B cell (primary cell): ENCODE data around the gene AMACR. TPM values are rescaled to one million over a fixed set of nuclear protein-coding genes. Genes with fewer than 3 reads are reported as not detected.

Source experiments
- ATAC-seq: fragments of 200-7000 bp; cut with Tn5 transposase; one replicate; pipeline ENCODE4 v1.10.0; 2021; ENCODE audit warnings: low read depth, mild to moderate bottlenecking, moderate number of reproducible peaks, moderate library complexity
- CTCF ChIA-PET: fragments of 350-600 bp; sonication (Branson Sonifier 250); formaldehyde crosslinking; loops from one replicate; lab custom pipeline; 2021; ENCODE audit warnings: antibody characterized with exemption, inconsistent platforms; lab: Charles Lee
- POLR2A ChIA-PET: fragments of 350-600 bp; sonication (Branson Sonifier 250); formaldehyde crosslinking; loops from one replicate; lab custom pipeline; 2021; ENCODE audit warnings: antibody characterized with exemption; lab: Charles Lee
- DNase-seq: peaks from one replicate; pipeline ENCODE4 v3.0.0; 2013
- H2AFZ ChIP-seq: 2 replicates; pipeline ENCODE4 v1.6.1; 2012; ENCODE audit warnings: mild to moderate bottlenecking, low read depth, low read length; ENCODE audit not compliant: insufficient read depth, poor library complexity, severe bottlenecking
- H3K27ac ChIP-seq, 2 donors: 1 replicate in 1 of 2; 2 replicates in 1 of 2; pipeline ENCODE4 v1.5.1; 2012 to 2013; ENCODE audit warnings: low read length in 2 of 2, mild to moderate bottlenecking in 2 of 2, moderate library complexity in 1 of 2
- H3K27me3 ChIP-seq, 4 experiments: fragments of 200-600 bp in 1 of 4; sonication (generic) in 1 of 4; replicated peaks in 1 of 4; 1 replicate in 2 of 4; 2 replicates in 2 of 4; pipeline versions ENCODE4 v1.6.1 to v1.7.0; 2013 to 2016; ENCODE audit warnings: low read length in 3 of 4, mild to moderate bottlenecking in 2 of 4, mixed read lengths in 1 of 4, moderate library complexity in 1 of 4; ENCODE audit not compliant: insufficient read depth in 4 of 4, control insufficient read depth in 3 of 4; ENCODE audit errors: control extremely low read depth in 1 of 4
- H3K36me3 ChIP-seq, 2 experiments: replicated peaks in 1 of 2; 1 replicate in 1 of 2; 2 replicates in 1 of 2; pipeline versions ENCODE4 v1.6.1 to v1.7.1; 2013; ENCODE audit warnings: low read length in 1 of 2; ENCODE audit not compliant: insufficient read depth in 2 of 2, control insufficient read depth in 1 of 2; ENCODE audit errors: control extremely low read depth in 1 of 2, extremely low read depth in 1 of 2
- H3K4me1 ChIP-seq, 2 donors: fragments of 200-600 bp in 1 of 2; sonication (generic) in 1 of 2; 1 replicate in 1 of 2; 2 replicates in 1 of 2; pipeline versions ENCODE4 v1.5.1 to v1.6.1; 2013 to 2017; ENCODE audit warnings: low read length in 2 of 2; ENCODE audit not compliant: control insufficient read depth in 2 of 2, insufficient read depth in 2 of 2
- H3K4me2 ChIP-seq: replicated peaks from 2 replicates; pipeline ENCODE3; 2012; ENCODE audit warnings: mild to moderate bottlenecking, low read depth, low read length; ENCODE audit not compliant: poor library complexity, severe bottlenecking
- H3K4me3 ChIP-seq, 5 experiments: fragments of 200-600 bp in 1 of 5; sonication (generic) in 1 of 5; 1 replicate in 3 of 5; 2 replicates in 2 of 5; pipeline versions ENCODE4 v1.5.1 to v1.7.0; 2011 to 2016; ENCODE audit warnings: low read length in 4 of 5, mild to moderate bottlenecking in 4 of 5, low read depth in 2 of 5, control low read depth in 1 of 5, moderate library complexity in 1 of 5; ENCODE audit not compliant: insufficient read depth in 1 of 5; ENCODE audit errors: control extremely low read depth in 1 of 5, extremely low read depth in 1 of 5
- H3K79me2 ChIP-seq: fragments of 200-600 bp; sonication (generic); one replicate; pipeline ENCODE4 v1.6.0; 2016; ENCODE audit warnings: low read length; ENCODE audit not compliant: control insufficient read depth, insufficient read depth
- H3K9ac ChIP-seq: fragments of 200-600 bp; sonication (generic); 2 replicates; pipeline ENCODE4 v1.6.1; 2017; ENCODE audit warnings: mild to moderate bottlenecking, low read length, moderate library complexity
- H3K9me3 ChIP-seq, 3 donors: one replicate each; pipeline versions ENCODE4 v1.6.1 to v1.7.1; 2013; ENCODE audit warnings: low read length in 2 of 3; ENCODE audit not compliant: control insufficient read depth in 2 of 3, insufficient read depth in 1 of 3; ENCODE audit errors: control extremely low read depth in 1 of 3
- H4K20me1 ChIP-seq: 2 replicates; pipeline ENCODE4 v1.6.0; 2012; ENCODE audit warnings: mild to moderate bottlenecking, low read length; ENCODE audit not compliant: insufficient read depth, control insufficient read depth, poor library complexity, severe bottlenecking
- H3K27ac Mint-ChIP-seq: one replicate; pipeline ENCODE4 v1.8.0; 2021; ENCODE audit warnings: mixed read lengths
- H3K27me3 Mint-ChIP-seq: one replicate; pipeline ENCODE4 v1.8.0; 2021; ENCODE audit warnings: mixed read lengths
- H3K4me1 Mint-ChIP-seq: one replicate; pipeline ENCODE4 v1.8.0; 2021; ENCODE audit warnings: mixed read lengths
- H3K4me3 Mint-ChIP-seq: one replicate; pipeline ENCODE4 v1.8.0; 2021; ENCODE audit warnings: mixed read lengths
- H3K9me3 Mint-ChIP-seq: one replicate; pipeline ENCODE4 v1.8.0; 2022; ENCODE audit warnings: mixed read lengths; ENCODE audit not compliant: insufficient read depth
- EZH2 ChIP-seq: IDR thresholded peaks from 2 replicates; pipeline ENCODE4 v1.6.1; 2012; ENCODE audit warnings: borderline replicate concordance, low read depth, mild to moderate bottlenecking, moderate library complexity, low read length; ENCODE audit not compliant: insufficient read depth, poor library complexity, severe bottlenecking
- WGBS: methylation state at CpG from one replicate; pipeline ENCODE4 v1.1.5; 2013; ENCODE audit warnings: missing lambda C conversion rate; ENCODE audit not compliant: insufficient coverage; 5-methylcytosine and 5-hydroxymethylcytosine counted together
- intact Hi-C: fragments of 100-400 bp; cut with micrococcal nuclease; formaldehyde crosslinking; loops from one replicate; pipeline ENCODE4 v1.10.0; 2022
- polyA plus RNA-seq: library from polyadenylated mRNA; depleted of rRNA; stranded (reverse); fragments of >200 nt; gene quantifications from 2 replicates; pipeline ENCODE4 v1.2.3, GENCODE V29; 2012
- total RNA-seq, 2 donors: library from RNA; stranded (reverse); fragments of 120-200 nt in 1 of 2; gene quantifications; 1 replicate in 1 of 2; 2 replicates in 1 of 2; pipeline versions ENCODE4 v1.2.3 to v1.2.4, GENCODE V29; 2013 to 2022
- TF ChIP-seq, protein P1 (sequence below): fragments of 200-600 bp; IDR thresholded peaks from one replicate; pipeline ENCODE4 v1.8.0; 2022; ENCODE audit warnings: antibody characterized with exemption, mild to moderate bottlenecking

The AMACR gene
- total and polyA plus RNA-seq, 2 donors (not counting 1 experiment from before 2014, with no cell fraction given) = 2.6 to 5.8 TPM

- H3K9me3 ChIP-seq = no peaks in the 10 kb centered on the region
- Mint-ChIP-seq H3K27me3 (no peaks in the 10 kb centered on the region), H3K4me1 (no peaks in the 10 kb centered on the region), H3K27ac (no peak overlapping the region), H3K4me3 (no peak overlapping the region), H3K9me3 (no peaks in the 10 kb centered on the region)
- no peak overlapping the region for H3K9ac ChIP-seq
- TF ChIP-seq, protein P1, sequence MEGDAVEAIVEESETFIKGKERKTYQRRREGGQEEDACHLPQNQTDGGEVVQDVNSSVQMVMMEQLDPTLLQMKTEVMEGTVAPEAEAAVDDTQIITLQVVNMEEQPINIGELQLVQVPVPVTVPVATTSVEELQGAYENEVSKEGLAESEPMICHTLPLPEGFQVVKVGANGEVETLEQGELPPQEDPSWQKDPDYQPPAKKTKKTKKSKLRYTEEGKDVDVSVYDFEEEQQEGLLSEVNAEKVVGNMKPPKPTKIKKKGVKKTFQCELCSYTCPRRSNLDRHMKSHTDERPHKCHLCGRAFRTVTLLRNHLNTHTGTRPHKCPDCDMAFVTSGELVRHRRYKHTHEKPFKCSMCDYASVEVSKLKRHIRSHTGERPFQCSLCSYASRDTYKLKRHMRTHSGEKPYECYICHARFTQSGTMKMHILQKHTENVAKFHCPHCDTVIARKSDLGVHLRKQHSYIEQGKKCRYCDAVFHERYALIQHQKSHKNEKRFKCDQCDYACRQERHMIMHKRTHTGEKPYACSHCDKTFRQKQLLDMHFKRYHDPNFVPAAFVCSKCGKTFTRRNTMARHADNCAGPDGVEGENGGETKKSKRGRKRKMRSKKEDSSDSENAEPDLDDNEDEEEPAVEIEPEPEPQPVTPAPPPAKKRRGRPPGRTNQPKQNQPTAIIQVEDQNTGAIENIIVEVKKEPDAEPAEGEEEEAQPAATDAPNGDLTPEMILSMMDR = no peak
- TF ChIP-seq EZH2 = no peak
- H3K4me3 ChIP-seq = no peak overlapping the region
- 93% methylated on average over 3 of the region's 4 CpGs for WGBS
- H2AFZ ChIP-seq = no peak overlapping the region
- no peaks in the 10 kb centered on the region for H3K4me1 ChIP-seq
- ATAC-seq (no peak), DNase-seq (no peak)
- H3K36me3 ChIP-seq = peaks cover 0 to 18% of the 10 kb centered on the region in 2 experiments
- no peak overlapping the region for H3K27ac ChIP-seq
- H3K79me2 ChIP-seq = no peaks in the 10 kb centered on the region
- intact Hi-C loops = no loop called here
- H3K27me3 ChIP-seq = no peaks in the 10 kb centered on the region
- no peak overlapping the region for H3K4me2 ChIP-seq
- ChIA-PET CTCF (no interaction called here), POLR2A (no interaction called here)
- no peaks in the 10 kb centered on the region for H4K20me1 ChIP-seq
Measured at GRCh38 chr5:34034534-34035327, 26.9 kb upstream of the AMACR start.

DNA sequence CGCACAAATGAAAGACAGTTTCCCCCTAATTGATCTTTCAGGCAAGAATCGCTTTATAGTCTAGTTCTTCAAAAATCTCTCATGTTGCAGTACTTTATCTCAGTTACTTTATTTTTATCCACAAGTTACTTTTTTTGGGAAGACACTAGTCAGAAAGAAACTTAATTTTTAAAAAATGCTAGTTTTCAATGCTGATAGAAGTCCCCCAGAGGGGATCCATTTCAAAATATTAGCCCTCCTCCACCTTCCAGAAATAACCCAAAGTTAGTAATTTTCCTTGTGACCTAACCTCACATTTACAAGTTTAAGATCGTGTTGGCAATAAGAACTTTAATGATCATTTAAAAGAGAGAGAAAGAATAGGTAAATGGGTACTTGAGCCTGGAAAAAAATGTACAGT, 24.1 kb upstream of the AMACR start:
- no peaks in the 10 kb centered on the region for H3K79me2 ChIP-seq
- Mint-ChIP-seq H3K9me3 (no peaks in the 10 kb centered on the region), H3K27me3 (no peaks in the 10 kb centered on the region), H3K27ac (no peak overlapping the region), H3K4me1 (no peaks in the 10 kb centered on the region), H3K4me3 (no peak overlapping the region)
- no peaks in the 10 kb centered on the region for H3K27me3 ChIP-seq
- H3K36me3 ChIP-seq = peaks cover 0 to 20% of the 10 kb centered on the region in 2 experiments
- no peak overlapping the region for H3K4me3 ChIP-seq
- no peak for ATAC-seq
- no CpG with 5 or more reads among the region's 3 CpGs for WGBS
- intact Hi-C loops = no loop called here
- no peaks in the 10 kb centered on the region for H4K20me1 ChIP-seq
- no peak overlapping the region for H2AFZ ChIP-seq
- no peak for DNase-seq
- no peak overlapping the region for H3K9ac ChIP-seq
- no peaks in the 10 kb centered on the region for H3K4me1 ChIP-seq
- H3K4me2 ChIP-seq = no peak overlapping the region
- no peak for TF ChIP-seq EZH2
- TF ChIP-seq, protein P1 = no peak
- ChIA-PET POLR2A (no interaction called here), CTCF (no interaction called here)
- no peak overlapping the region for H3K27ac ChIP-seq
- H3K9me3 ChIP-seq = no peaks in the 10 kb centered on the region
